ENCODE measurements around the gene SPAG16. TPM values are rescaled to one million over a fixed set of nuclear protein-coding genes. Genes with fewer than 3 reads are reported as not detected.

SPAG16 gene
- polyA plus RNA-seq, 1 of the 3 experiments (the other 2 are of a cell fraction), result 29.5 TPM

DNA sequence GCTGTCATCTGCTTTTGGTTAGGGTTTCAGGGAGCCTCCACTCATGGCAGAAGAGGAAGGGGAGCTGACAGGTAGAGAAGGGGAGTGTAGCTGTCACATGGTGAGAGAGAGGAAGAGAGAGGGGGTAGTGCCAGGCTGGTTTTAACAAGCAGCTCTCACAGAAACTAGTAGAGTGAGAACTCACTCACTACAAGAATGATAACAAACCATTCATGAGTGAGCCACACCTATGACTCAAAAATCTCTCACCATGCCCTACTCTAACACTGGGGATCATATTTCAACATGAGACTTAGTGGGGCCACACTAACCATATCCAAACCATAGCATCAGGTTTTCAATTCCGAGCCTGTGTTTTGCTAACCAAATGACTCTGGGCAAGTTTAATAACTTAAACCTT, 851.7 kb downstream of the SPAG16 start (continued):
- TF ChIP-seq, protein P1, sequence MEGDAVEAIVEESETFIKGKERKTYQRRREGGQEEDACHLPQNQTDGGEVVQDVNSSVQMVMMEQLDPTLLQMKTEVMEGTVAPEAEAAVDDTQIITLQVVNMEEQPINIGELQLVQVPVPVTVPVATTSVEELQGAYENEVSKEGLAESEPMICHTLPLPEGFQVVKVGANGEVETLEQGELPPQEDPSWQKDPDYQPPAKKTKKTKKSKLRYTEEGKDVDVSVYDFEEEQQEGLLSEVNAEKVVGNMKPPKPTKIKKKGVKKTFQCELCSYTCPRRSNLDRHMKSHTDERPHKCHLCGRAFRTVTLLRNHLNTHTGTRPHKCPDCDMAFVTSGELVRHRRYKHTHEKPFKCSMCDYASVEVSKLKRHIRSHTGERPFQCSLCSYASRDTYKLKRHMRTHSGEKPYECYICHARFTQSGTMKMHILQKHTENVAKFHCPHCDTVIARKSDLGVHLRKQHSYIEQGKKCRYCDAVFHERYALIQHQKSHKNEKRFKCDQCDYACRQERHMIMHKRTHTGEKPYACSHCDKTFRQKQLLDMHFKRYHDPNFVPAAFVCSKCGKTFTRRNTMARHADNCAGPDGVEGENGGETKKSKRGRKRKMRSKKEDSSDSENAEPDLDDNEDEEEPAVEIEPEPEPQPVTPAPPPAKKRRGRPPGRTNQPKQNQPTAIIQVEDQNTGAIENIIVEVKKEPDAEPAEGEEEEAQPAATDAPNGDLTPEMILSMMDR (IDR thresholded peaks at IDR 0.05), result no peak

DNA sequence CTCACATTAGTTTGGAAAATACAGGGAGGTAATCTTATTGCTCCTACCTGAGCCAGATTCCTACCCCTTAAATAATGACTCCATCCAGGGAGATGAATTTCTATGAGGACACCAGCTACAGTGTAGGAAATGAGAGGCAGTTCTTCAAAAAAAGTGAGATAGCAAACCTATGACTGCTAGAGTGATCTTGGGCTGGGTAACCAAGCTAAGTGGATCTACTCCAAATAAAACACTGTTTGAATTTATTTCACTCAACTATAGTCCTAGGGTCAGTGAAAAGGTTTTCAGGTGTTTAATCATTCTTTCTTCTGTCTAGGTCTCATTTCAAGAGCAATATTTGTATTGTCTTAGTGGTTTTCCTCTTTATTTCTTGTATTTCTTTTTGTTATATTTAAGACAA, 854.5 kb downstream of the SPAG16 start:
- DNase-seq, result no peak
- Histone ChIP-seq H3F3A (replicated peaks; ENCODE audit: insufficient read depth) (no peaks in the 10 kb centered on the region), H3K27ac (ENCODE audit: low read depth in 2 of 2, low read length in 1 of 2) (no peak overlapping the region), H3K36me3 (replicated peaks in 1 of 2; ENCODE audit: control insufficient read depth in 1 of 2, insufficient read depth in 2 of 2, low read length in 1 of 2) (no peaks in the 10 kb centered on the region), H3K4me2 (no peak overlapping the region), H3K4me3 (ENCODE audit: low read depth in 2 of 2, low read length in 1 of 2) (no peak overlapping the region), H3K4me1 (ENCODE audit: control insufficient read depth in 1 of 2, insufficient read depth in 2 of 2, low read depth in 1 of 2, low read length in 1 of 2) (no peaks in the 10 kb centered on the region), H2AFZ (ENCODE audit: low read depth) (no peak overlapping the region), H4K20me1 (ENCODE audit: insufficient read depth) (no peaks in the 10 kb centered on the region), H3K9ac (no peak overlapping the region), H3K27me3 (ENCODE audit: insufficient read depth) (no peaks in the 10 kb centered on the region), H3K9me3 (no peaks in the 10 kb centered on the region), H3K79me2 (ENCODE audit: insufficient read depth) (no peaks in the 10 kb centered on the region), H3K9me2 (no peaks in the 10 kb centered on the region)
- POLR2A ChIA-PET, result no interaction called here
- CTCF ChIA-PET, result interaction anchor here (1.0 kb wide), 1 partner anchor 15 kb away, joined by 3 read pairs; no protein-coding TSS in a partner anchor
- TF ChIP-seq, protein P2, sequence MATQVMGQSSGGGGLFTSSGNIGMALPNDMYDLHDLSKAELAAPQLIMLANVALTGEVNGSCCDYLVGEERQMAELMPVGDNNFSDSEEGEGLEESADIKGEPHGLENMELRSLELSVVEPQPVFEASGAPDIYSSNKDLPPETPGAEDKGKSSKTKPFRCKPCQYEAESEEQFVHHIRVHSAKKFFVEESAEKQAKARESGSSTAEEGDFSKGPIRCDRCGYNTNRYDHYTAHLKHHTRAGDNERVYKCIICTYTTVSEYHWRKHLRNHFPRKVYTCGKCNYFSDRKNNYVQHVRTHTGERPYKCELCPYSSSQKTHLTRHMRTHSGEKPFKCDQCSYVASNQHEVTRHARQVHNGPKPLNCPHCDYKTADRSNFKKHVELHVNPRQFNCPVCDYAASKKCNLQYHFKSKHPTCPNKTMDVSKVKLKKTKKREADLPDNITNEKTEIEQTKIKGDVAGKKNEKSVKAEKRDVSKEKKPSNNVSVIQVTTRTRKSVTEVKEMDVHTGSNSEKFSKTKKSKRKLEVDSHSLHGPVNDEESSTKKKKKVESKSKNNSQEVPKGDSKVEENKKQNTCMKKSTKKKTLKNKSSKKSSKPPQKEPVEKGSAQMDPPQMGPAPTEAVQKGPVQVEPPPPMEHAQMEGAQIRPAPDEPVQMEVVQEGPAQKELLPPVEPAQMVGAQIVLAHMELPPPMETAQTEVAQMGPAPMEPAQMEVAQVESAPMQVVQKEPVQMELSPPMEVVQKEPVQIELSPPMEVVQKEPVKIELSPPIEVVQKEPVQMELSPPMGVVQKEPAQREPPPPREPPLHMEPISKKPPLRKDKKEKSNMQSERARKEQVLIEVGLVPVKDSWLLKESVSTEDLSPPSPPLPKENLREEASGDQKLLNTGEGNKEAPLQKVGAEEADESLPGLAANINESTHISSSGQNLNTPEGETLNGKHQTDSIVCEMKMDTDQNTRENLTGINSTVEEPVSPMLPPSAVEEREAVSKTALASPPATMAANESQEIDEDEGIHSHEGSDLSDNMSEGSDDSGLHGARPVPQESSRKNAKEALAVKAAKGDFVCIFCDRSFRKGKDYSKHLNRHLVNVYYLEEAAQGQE (IDR thresholded peaks at IDR 0.05; ENCODE audit: low read depth, low read length), result no peak
- TF ChIP-seq GABPA (IDR thresholded peaks at IDR 0.05; ENCODE audit: low read depth), result no peak
- TF ChIP-seq JUND (IDR thresholded peaks at IDR 0.05), result no peak
- TF ChIP-seq, protein P3, sequence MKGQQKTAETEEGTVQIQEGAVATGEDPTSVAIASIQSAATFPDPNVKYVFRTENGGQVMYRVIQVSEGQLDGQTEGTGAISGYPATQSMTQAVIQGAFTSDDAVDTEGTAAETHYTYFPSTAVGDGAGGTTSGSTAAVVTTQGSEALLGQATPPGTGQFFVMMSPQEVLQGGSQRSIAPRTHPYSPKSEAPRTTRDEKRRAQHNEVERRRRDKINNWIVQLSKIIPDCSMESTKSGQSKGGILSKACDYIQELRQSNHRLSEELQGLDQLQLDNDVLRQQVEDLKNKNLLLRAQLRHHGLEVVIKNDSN (IDR thresholded peaks at IDR 0.05; ENCODE audit: borderline replicate concordance, low read depth), result no peak
- no peak for TF ChIP-seq NFIC (IDR thresholded peaks at IDR 0.05; ENCODE audit: borderline replicate concordance)
- TF ChIP-seq TAF1 (IDR thresholded peaks at IDR 0.05; ENCODE audit: borderline replicate concordance, low read depth, low read length), result no peak
- TF ChIP-seq POLR2AphosphoS5 (IDR thresholded peaks at IDR 0.05; ENCODE audit: low read depth, low read length), result no peak
- no peak for TF ChIP-seq SMC3 (IDR thresholded peaks at IDR 0.05; ENCODE audit: low read depth, low read length)
- no peak for TF ChIP-seq GATA2 (CRISPR knock-in tag; IDR thresholded peaks at IDR 0.05)
- no peak for TF ChIP-seq TCF12 (IDR thresholded peaks at IDR 0.05)
- no peak for TF ChIP-seq NRF1 (IDR thresholded peaks at IDR 0.05; ENCODE audit: low read depth, low read length)
- TF ChIP-seq, protein P4, sequence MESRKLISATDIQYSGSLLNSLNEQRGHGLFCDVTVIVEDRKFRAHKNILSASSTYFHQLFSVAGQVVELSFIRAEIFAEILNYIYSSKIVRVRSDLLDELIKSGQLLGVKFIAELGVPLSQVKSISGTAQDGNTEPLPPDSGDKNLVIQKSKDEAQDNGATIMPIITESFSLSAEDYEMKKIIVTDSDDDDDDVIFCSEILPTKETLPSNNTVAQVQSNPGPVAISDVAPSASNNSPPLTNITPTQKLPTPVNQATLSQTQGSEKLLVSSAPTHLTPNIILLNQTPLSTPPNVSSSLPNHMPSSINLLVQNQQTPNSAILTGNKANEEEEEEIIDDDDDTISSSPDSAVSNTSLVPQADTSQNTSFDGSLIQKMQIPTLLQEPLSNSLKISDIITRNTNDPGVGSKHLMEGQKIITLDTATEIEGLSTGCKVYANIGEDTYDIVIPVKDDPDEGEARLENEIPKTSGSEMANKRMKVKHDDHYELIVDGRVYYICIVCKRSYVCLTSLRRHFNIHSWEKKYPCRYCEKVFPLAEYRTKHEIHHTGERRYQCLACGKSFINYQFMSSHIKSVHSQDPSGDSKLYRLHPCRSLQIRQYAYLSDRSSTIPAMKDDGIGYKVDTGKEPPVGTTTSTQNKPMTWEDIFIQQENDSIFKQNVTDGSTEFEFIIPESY (IDR thresholded peaks at IDR 0.05; ENCODE audit: borderline replicate concordance, low read depth), result no peak
- no peak for TF ChIP-seq MEF2A (IDR thresholded peaks at IDR 0.05; ENCODE audit: borderline replicate concordance, low read depth)
- no peak for TF ChIP-seq RAD21 (IDR thresholded peaks at IDR 0.05; ENCODE audit: low read length)
- TF ChIP-seq EP300 (IDR thresholded peaks at IDR 0.05; ENCODE audit: borderline replicate concordance in 1 of 2, low read depth in 1 of 2, low read length in 1 of 2), result no peak
- TF ChIP-seq, protein P5, sequence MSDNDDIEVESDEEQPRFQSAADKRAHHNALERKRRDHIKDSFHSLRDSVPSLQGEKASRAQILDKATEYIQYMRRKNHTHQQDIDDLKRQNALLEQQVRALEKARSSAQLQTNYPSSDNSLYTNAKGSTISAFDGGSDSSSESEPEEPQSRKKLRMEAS (IDR thresholded peaks at IDR 0.05; ENCODE audit: low read depth), result no peak
- TF ChIP-seq RXRA (IDR thresholded peaks at IDR 0.05; ENCODE audit: borderline replicate concordance, low read depth), result no peak
- no peak for TF ChIP-seq RFX5 (IDR thresholded peaks at IDR 0.05; ENCODE audit: low read length)
